ENCODE data around the gene PDZRN3. TPM values are rescaled to one million over a fixed set of nuclear protein-coding genes. Genes with fewer than 3 reads are reported as not detected.

PDZRN3 gene
- total and polyA plus RNA-seq, 2 donors (not counting 1 experiment from before 2014, with no cell fraction given), result 14.6 to 56.3 TPM

DNA sequence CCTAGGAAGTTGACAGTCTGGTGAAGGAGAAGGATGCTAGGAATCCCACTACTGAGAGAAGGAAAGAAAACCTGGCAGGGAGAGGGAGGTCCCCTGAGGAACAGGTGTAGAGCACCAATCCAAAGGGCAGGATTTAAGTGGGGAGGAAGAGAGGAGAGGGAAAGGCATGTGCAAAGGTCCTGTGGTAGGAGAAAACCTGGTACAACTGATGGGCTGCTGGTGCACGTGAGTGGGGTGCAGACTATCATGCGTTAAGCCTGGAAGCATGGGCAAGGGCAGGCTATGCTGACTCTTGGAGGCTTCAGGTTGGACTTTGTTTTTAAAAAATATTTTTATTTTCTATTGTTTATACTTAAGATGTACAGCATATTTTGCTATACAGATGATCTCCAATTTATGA lies 209.6 kb downstream of the PDZRN3 start:
- Histone ChIP-seq H3K27me3 (ENCODE audit: control insufficient read depth, insufficient read depth, low read length) (no peaks in the 10 kb centered on the region), H4K20me1 (ENCODE audit: control insufficient read depth, extremely low read depth, insufficient read depth, low read length) (no peaks in the 10 kb centered on the region), H3K79me2 (ENCODE audit: control insufficient read depth, insufficient read depth, low read length) (no peaks in the 10 kb centered on the region), H3K4me3 (replicated peaks in 1 of 4; ENCODE audit: control extremely low read depth in 1 of 4, insufficient read depth in 1 of 4, low read depth in 3 of 4, low read length in 4 of 4) (no peak overlapping the region), H3K4me2 (ENCODE audit: extremely low read depth, insufficient read depth, low read length) (no peak overlapping the region), H3K9me3 (ENCODE audit: control insufficient read depth, insufficient read depth, low read depth, low read length) (no peaks in the 10 kb centered on the region), H2AFZ (ENCODE audit: low read length) (no peak overlapping the region), H3K36me3 (ENCODE audit: control insufficient read depth, insufficient read depth, low read length) (no peaks in the 10 kb centered on the region), H3K27ac (ENCODE audit: insufficient read depth, low read length) (no peak overlapping the region), H3K9ac (ENCODE audit: insufficient read depth, low read length) (no peak overlapping the region), H3K4me1 (ENCODE audit: control insufficient read depth, extremely low read depth, insufficient read depth, low read length) (no peaks in the 10 kb centered on the region)
- no peak for TF ChIP-seq EZH2 (IDR thresholded peaks at IDR 0.05; ENCODE audit: low read length, missing control alignments)
- TF ChIP-seq, protein P1, sequence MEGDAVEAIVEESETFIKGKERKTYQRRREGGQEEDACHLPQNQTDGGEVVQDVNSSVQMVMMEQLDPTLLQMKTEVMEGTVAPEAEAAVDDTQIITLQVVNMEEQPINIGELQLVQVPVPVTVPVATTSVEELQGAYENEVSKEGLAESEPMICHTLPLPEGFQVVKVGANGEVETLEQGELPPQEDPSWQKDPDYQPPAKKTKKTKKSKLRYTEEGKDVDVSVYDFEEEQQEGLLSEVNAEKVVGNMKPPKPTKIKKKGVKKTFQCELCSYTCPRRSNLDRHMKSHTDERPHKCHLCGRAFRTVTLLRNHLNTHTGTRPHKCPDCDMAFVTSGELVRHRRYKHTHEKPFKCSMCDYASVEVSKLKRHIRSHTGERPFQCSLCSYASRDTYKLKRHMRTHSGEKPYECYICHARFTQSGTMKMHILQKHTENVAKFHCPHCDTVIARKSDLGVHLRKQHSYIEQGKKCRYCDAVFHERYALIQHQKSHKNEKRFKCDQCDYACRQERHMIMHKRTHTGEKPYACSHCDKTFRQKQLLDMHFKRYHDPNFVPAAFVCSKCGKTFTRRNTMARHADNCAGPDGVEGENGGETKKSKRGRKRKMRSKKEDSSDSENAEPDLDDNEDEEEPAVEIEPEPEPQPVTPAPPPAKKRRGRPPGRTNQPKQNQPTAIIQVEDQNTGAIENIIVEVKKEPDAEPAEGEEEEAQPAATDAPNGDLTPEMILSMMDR (conservative IDR thresholded peaks at IDR 0.05 in 1 of 2, IDR thresholded peaks at IDR 0.05 in 1 of 2; ENCODE audit: low read depth in 1 of 2, low read length in 2 of 2), result no peak
- DNase-seq (ENCODE audit: low read depth in 2 of 2), result no peak

DNA sequence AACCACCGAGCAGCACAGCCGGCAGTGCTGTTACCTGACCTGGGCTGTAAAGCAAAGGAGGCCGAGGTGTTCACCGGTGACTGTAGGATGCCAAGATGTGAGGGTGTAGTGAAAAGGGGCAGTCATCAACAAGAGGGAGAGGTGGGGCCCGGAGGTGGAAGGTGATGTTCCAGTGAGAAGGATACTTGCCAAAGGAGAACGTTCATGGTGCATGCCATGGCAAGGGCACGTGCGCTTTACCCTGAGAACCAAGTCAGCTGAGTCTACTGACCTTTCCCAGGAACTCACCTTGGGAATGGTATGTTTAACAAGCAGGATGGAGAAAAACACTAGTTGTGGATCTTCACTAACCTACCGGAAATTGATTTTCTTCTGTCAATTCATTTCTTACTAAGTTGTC lies 211.1 kb downstream of the PDZRN3 start:
- Histone ChIP-seq H3K79me2 (ENCODE audit: control insufficient read depth, insufficient read depth, low read length) (no peaks in the 10 kb centered on the region), H3K9me3 (ENCODE audit: control insufficient read depth, insufficient read depth, low read depth, low read length) (no peaks in the 10 kb centered on the region), H2AFZ (ENCODE audit: low read length) (no peak overlapping the region), H3K36me3 (ENCODE audit: control insufficient read depth, insufficient read depth, low read length) (no peaks in the 10 kb centered on the region), H3K4me1 (ENCODE audit: control insufficient read depth, extremely low read depth, insufficient read depth, low read length) (no peaks in the 10 kb centered on the region), H4K20me1 (ENCODE audit: control insufficient read depth, extremely low read depth, insufficient read depth, low read length) (no peaks in the 10 kb centered on the region), H3K9ac (ENCODE audit: insufficient read depth, low read length) (no peak overlapping the region), H3K27me3 (ENCODE audit: control insufficient read depth, insufficient read depth, low read length) (no peaks in the 10 kb centered on the region), H3K4me2 (ENCODE audit: extremely low read depth, insufficient read depth, low read length) (no peak overlapping the region), H3K27ac (ENCODE audit: insufficient read depth, low read length) (no peak overlapping the region), H3K4me3 (replicated peaks in 1 of 4; ENCODE audit: control extremely low read depth in 1 of 4, insufficient read depth in 1 of 4, low read depth in 3 of 4, low read length in 4 of 4) (no peak overlapping the region)
- TF ChIP-seq, protein P1 (conservative IDR thresholded peaks at IDR 0.05 in 1 of 2, IDR thresholded peaks at IDR 0.05 in 1 of 2; ENCODE audit: low read depth in 1 of 2, low read length in 2 of 2), result no peak
- no peak for TF ChIP-seq EZH2 (IDR thresholded peaks at IDR 0.05; ENCODE audit: low read length, missing control alignments)
- no peak for DNase-seq (ENCODE audit: low read depth in 2 of 2)

DNA sequence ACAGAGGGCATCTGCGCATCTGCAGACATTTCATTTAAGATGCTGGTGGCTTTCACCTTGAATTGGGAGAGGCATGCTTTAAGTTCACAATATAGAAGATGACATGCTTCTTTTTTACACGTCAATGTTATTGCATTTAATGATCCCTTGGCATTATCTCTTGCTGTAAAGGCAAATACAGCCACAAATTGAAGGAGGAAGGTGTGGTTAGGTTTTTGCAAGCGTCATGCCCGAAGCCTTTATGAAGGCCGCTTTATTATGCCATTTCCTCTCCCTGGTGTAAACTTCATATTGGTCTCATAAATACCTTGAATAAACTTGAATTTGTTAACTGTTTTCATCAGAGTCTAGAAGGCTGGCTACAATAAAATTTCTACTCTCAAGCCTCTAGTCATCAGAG lies 212.7 kb downstream of the PDZRN3 start:
- Histone ChIP-seq H3K9ac (ENCODE audit: insufficient read depth, low read length) (no peak overlapping the region), H4K20me1 (ENCODE audit: control insufficient read depth, extremely low read depth, insufficient read depth, low read length) (no peaks in the 10 kb centered on the region), H3K36me3 (ENCODE audit: control insufficient read depth, insufficient read depth, low read length) (no peaks in the 10 kb centered on the region), H3K4me1 (ENCODE audit: control insufficient read depth, extremely low read depth, insufficient read depth, low read length) (no peaks in the 10 kb centered on the region), H2AFZ (ENCODE audit: low read length) (no peak overlapping the region), H3K4me2 (ENCODE audit: extremely low read depth, insufficient read depth, low read length) (no peak overlapping the region), H3K9me3 (ENCODE audit: control insufficient read depth, insufficient read depth, low read depth, low read length) (no peaks in the 10 kb centered on the region), H3K4me3 (replicated peaks in 1 of 4; ENCODE audit: control extremely low read depth in 1 of 4, insufficient read depth in 1 of 4, low read depth in 3 of 4, low read length in 4 of 4) (no peak overlapping the region), H3K79me2 (ENCODE audit: control insufficient read depth, insufficient read depth, low read length) (no peaks in the 10 kb centered on the region), H3K27me3 (ENCODE audit: control insufficient read depth, insufficient read depth, low read length) (no peaks in the 10 kb centered on the region), H3K27ac (ENCODE audit: insufficient read depth, low read length) (no peak overlapping the region)
- DNase-seq (ENCODE audit: low read depth in 2 of 2), result no peak
- TF ChIP-seq, protein P1 (conservative IDR thresholded peaks at IDR 0.05 in 1 of 2, IDR thresholded peaks at IDR 0.05 in 1 of 2; ENCODE audit: low read depth in 1 of 2, low read length in 2 of 2), result no peak
- no peak for TF ChIP-seq EZH2 (IDR thresholded peaks at IDR 0.05; ENCODE audit: low read length, missing control alignments)

All from fibroblast of lung (primary cell).